ENCODE measurements around the gene LNPEP.

DNA sequence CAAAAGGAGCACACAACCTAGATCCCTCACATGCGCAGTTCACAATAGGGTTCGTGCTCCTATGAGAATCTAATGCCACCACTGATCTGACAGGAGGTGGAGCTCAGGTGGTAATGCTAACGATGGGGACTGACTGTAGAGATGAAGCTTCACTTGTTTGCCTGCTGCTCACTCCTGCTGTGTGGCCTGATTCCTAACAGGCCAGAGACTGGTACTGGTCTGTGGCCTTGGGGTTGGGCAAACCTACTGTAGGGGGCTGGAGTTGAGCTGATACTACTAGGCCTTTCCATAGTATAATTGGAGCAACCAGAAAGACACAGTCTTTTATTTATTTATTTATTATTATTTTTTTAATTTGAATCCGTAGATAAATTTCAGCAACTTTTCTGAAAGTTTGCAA lies 5.3 kb downstream of the LNPEP start:
- TF ChIP-seq EP300 (IDR thresholded peaks at IDR 0.05; ENCODE audit: borderline replicate concordance in 1 of 2, control insufficient read depth in 1 of 2, low read depth in 2 of 2, low read length in 2 of 2): no peak
- no peak for TF ChIP-seq POLR2AphosphoS5 (IDR thresholded peaks at IDR 0.05; ENCODE audit: low read length)
- TF ChIP-seq POU2F2 (IDR thresholded peaks at IDR 0.05; ENCODE audit: borderline replicate concordance, low read depth, low read length): no peak
- no peak for TF ChIP-seq CTCF (IDR thresholded peaks at IDR 0.05 in 2 of 3, conservative IDR thresholded peaks at IDR 0.05 in 1 of 3; ENCODE audit: control insufficient read depth in 2 of 3, extremely low read depth in 1 of 3, insufficient read depth in 1 of 3, low read depth in 3 of 3, low read length in 3 of 3)
- TF ChIP-seq EZH2 (IDR thresholded peaks at IDR 0.05; ENCODE audit: borderline replicate concordance, control insufficient read depth, low read depth, low read length): no peak
- no peak for TF ChIP-seq MAX (IDR thresholded peaks at IDR 0.05; ENCODE audit: low read depth, low read length)
- no peak for TF ChIP-seq ZNF274 (IDR thresholded peaks at IDR 0.05; ENCODE audit: insufficient read depth, insufficient read length)
- no peak for TF ChIP-seq RFX5 (IDR thresholded peaks at IDR 0.05; ENCODE audit: low read depth, low read length)

Data from GM12878 (cell line).